8988T (cell line): Measurements from ENCODE around the gene PRKD2.
A peak's percentile ranks its signal among the peaks of the same experiment; 100 is the strongest.

ENCODE experiments used
- DNase-seq: peaks from one replicate; pipeline ENCODE4 v3.0.0; 2011

The PRKD2 gene

GRCh38 chr19:46739290-46739771, 22.4 kb upstream of the PRKD2 start:
- DNase-seq: no peak

GRCh38 chr19:46737761-46738171, 20.9 kb upstream of the PRKD2 start:
- no peak for DNase-seq

DNA sequence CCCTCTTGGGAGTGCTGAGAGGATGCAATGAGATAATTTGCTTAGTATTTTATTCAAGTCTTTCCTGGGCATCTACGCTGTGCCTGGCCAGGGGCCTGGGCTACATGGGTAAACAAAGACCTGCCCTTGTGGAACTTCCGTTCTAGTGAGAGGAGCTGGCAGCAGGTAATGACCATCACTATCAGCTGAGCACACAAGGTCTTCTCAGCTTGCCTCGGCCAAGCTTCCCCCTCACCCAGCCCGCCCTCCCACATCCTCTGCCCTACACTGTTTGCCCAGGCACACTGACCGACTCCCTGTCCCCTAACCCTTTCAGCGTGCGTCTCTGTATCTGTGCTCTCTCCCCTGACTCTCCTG, 20.4 kb upstream of the PRKD2 start:
- no peak for DNase-seq

DNA sequence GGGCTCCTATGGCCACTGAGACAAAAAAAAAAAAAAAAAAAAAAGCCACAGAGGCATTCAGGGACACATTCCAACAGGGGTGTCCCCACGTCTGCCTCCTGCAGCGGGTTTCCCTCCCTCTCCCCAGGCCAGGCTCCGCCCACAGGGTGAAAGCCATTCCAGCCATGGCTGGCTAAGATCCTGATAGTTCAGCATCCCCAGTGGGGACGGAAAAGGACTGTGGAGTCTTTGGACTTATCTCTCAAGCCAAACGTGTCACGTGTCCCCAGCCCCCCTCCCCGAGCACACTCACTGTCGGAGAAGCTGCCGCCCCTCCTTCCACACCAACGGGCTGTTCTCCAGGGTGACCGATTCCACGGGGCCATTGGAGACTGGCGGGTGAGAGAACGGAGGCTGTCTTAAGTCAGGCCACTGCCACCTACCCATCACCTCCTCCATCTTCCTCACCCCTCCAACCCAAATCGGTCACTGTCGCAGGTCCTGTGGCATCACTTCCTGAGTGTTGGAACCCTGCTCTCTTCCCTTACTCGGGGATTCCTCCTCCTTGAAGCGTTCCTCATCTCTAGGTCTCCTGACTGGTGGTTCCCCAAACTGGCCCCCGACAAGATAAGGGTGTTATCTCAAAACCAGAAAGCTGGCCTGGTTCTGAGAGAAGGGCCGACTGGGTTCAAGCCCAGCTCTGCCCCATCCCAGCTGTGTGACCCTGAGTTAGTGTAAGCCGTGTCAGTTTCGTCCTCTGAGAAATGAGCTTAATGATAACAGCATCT, 19.8 kb upstream of the PRKD2 start:
- DNase-seq: no peak

DNA sequence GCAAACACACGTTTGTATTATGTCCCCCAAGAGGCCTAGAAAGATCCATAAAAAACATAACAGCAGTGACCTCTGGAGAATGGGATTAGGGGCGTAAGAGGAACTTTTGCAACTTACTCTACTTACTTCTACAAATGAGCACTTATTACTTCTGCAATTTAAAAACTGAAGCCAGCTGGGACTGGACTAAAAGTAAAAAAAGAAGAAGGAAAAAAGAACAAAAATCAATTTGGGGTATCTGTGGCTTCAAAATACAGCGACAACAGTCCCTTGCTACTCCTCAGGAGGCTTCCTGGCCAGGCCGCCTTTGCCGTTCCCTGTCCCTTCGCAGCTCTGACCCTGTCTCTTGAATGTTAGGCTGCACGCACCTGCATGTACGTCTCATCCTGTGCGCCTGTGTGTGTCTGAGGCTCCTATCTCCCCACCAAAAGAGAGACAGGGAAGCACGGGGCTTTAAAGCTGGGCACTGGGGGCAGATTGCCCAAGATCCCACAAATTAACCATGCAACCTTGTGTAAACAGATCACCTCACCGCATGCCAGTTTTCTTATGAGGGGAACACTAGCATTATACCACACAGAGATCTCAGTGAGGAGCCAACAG, 16.9 kb upstream of the PRKD2 start:
- DNase-seq: no peak

GRCh38 chr19:46732966-46733689, 16.2 kb upstream of the PRKD2 start:
- DNase-seq: no peak

- no peak for DNase-seq
Observed at GRCh38 chr19:46732172-46732938, 15.4 kb upstream of the PRKD2 start.

GRCh38 chr19:46731584-46731983, 14.7 kb upstream of the PRKD2 start:
- DNase-seq: no peak

GRCh38 chr19:46731007-46731501, 14.1 kb upstream of the PRKD2 start:
- DNase-seq: no peak

GRCh38 chr19:46730595-46730994, 13.7 kb upstream of the PRKD2 start:
- no peak for DNase-seq

DNA sequence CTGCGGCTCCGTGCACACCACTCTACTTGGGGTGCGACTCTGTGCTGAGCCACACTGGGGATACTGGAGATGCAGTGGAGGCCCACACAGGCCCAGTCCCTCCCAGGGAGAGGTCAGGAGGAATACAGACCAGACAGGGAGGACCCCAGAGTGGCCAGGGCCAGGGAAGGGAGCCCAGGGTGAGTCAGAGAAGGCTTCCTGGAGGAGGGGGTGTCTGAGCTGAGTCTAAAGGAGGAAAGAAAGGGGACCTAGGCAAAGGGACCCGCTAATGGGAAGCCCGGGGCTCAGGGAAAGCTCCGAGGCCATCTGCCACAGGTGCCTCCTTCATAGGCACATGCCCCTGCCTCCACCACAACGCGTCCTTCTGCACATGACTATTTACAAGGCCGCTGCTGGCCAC, 13.3 kb upstream of the PRKD2 start:
- no peak for DNase-seq

GRCh38 chr19:46729696-46730095, 12.8 kb upstream of the PRKD2 start:
- no peak for DNase-seq

DNA sequence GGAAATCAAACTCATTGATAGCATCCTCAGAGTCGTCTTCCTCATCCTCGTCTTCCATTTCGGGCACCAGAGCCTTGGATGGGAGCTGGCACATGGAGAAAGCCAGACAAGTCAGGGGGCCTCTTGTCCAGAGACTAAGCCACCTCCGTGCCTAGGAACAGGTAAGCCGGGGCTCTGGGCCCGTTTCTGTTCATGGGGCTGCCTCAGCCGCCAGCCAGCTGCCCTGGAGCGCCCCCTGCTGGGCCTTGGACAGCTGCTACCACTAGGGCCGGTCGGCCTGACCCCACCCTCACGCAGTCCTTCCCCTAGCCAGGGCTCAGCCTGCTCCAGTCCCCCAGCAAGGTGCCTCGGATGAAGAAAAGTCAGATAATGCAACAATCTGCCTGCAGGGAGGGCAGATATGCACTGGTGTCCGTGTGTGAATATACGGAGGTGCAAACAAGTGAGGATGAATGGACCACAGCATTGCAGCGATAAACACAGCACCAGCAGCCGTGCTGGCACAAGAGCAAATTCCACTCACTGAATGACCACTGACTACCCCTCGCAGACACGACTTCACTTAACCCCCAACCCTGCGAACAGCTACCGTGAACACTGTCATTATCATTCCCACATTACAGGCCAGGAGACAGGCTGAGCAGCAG, 11.9 kb upstream of the PRKD2 start:
- DNase-seq: peak; percentile 90

DNA sequence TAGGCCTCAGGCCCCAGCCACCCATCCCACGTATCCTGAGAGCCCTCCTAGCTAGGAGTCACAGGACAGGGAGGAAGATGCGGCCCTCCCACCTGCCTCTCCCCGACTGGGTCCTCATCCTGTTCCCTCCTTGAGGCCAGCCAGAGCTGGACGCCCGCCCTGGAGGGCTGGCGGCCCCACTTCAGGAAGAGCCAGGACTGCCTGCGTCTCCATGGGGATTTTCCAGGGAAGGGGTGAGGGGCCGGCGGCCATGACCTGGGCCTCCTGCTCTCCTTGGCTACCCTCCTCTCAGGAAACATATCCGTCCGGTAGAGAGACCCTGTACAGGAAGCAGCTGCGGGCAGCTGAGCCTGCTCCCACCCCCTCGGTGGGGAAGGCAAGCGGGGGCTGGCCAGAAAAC, 11.3 kb upstream of the PRKD2 start:
- no peak for DNase-seq

DNA sequence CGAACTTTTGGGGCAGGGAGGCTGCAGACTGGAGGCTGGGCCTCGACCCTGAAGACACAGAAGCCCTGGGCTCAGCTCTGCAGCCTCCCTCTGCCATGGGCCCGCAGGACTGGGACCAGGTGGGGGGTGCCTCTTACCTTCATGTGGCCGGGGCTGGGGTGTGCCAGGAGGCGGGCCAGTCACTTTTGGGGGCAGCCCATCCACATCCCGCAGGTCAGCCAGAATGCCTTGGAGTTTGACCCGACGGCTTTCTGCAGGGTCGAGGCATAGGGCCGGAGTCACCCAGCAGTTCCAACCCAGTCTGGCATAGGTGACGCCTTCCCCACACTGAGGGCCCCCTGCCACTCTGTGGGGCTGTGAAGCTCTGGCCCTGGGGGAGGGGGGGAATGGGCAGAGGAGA, 10.8 kb upstream of the PRKD2 start:
- no peak for DNase-seq

DNA sequence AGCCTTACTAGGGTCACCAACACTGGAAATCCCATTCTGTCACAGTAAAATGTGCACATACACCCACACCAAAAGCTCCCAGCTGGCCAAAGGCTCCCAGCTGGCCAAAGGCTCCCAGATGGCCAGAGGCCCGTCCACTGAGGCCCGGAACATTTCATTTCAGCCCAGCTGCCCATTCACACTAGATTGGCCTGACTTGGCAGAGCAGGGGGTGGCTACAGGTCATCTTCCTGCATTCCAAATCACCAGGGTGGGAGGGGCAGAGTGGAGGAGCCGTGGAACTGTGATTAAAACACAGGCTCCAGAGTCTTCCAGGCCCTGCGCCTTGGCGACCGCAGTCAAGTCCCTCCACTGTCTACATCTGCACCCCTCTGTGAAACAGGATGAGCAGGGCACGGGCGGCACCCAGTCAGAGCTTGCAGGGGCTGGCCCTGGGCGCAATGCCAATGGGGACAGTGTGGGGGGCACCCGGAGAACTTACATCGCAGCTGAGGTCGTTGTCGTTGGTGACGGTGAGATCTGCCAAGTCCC, 10.1 kb upstream of the PRKD2 start:
- no peak for DNase-seq

DNA sequence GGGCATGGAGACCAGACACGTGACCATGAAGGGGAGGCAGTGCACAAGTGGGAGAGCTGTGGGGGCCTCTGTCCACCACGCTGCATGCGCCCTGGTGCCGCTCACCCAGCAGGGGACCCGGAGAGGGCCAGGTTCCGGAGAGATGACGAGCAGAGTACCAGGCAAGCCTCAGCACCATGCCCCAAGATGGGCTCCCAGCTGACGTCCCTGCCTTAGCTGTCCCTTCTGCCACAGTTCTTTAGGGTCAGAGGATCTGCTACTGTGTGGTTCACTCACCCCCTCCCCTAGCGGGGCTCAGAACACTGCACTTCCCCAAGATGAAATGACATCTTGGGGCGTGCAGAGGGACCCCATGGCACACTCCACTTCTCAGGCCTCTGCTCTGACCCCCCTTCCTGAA, 9.6 kb upstream of the PRKD2 start:
- no peak for DNase-seq

DNA sequence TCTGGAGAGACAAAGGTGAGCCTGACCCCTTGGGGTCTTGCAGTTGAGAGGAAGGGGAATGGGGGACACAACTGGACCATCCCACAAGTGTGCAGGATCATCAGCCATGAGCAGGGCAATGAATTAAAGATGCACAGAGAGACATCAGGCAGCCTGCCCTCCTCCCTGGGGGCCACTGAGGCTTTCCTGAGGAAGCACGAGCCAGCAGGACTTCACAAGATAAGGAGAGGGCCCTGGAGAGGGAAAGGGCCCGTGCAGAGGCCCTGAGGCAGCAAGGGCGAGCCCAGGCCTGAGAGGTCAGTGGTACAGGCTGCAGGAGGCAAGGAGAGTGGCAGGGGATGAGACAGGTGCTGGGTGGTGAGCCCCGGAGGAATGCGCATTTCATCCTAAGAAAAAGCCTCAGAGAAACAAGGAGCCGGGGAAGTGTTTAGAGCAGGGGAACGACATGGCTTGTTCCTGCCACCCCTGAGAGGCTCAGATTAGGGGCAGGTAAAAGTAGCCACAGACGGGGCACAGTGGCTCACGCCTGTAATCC, 9.0 kb upstream of the PRKD2 start:
- DNase-seq: no peak

DNA sequence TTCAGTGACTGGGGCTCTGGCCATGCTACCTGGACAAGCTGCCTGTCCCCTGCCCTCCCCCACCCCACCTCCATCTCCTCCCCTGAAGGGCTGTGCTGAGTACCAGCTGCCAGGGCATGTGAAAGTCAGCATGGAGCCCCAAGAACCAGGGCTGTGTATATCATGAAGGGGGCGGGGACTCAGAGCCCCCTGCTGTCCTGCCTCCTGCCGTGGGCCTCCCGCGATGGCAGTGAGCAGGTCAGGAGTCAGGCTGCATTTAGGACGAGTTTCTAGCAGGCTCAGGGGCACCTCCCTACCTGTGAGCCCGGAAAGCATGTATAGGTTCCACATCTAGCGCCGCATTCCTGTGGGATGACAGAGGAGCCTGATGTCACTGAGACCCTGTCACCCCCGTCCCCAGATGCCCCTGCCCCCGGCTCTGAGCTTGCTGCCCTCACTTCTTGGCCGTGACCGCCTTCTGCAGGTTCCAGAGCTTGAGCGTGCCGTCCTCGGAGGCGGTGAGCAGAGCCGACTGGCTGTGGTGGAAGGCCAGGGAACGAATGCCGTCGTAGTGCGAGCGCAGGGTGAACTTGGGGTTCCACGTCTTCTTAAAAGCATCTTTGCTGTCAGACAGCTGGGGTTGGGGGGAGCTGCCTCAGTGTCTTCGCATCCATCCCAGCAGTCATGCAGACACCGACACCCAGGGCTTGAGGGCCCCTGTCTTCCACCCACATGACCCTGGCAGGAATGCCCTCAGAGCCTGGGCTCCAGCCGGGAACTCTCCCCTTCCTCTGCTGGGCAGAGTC, 8.3 kb upstream of the PRKD2 start:
- no peak for DNase-seq

GRCh38 chr19:46724468-46724867, 7.6 kb upstream of the PRKD2 start:
- DNase-seq: no peak

DNA sequence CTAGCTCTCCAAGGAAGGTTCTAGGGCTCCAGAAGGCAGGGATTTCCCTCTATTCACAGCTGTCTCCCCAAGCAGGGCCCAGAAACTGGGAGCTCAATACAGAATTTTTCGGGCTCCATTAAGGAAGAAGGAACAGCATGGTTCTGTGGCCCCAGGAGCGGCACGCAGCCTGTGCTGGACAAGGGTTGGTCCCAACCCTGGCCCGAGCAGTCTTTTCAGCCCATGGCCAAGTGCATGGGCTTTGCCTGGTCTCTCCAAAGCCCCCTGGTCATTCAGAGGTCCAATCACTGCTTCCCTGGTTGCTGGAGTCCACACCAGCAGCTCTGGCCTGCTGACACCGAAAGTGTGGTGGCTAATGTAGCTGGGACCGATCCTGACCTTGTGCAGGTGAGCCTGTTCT, 6.6 kb upstream of the PRKD2 start:
- no peak for DNase-seq
